Endothelial cell of hepatic sinusoid (primary cell): ENCODE results near the gene TFEB.

Experiments
- in situ Hi-C: cut with HindIII; loops from 2 replicates; pipeline ENCODE4 v1.10.0; 2017; ENCODE audit warnings: low sequenced_read_pairs

Gene TFEB

GRCh38 chr6:41644297-41644879 lies 91.0 kb downstream of the TFEB start:
- in situ Hi-C loops, result no loop called here

DNA sequence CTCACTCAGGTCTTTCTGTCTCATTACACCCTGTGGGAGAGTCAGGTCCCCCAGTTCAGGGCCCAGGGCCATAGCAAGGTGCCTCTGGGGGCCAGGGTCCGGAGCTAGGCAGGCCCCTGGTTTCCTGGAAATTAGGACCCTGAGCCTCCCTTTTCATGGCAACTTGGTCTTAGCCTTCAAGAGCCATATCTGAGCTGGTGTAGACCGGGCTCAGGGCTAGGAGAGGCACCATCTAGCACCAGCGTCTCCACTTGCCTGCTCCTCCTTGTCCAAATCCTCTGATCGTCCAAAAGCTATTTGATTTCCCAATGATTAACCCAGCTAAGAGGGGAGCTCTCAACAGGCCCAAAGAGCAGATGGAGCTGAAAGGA lies 91.5 kb downstream of the TFEB start:
- in situ Hi-C loops, result no loop called here

GRCh38 chr6:41642960-41643898 lies 92.2 kb downstream of the TFEB start:
- in situ Hi-C loops, result no loop called here

GRCh38 chr6:41642090-41642959 lies 93.1 kb downstream of the TFEB start:
- in situ Hi-C loops, result no loop called here

DNA sequence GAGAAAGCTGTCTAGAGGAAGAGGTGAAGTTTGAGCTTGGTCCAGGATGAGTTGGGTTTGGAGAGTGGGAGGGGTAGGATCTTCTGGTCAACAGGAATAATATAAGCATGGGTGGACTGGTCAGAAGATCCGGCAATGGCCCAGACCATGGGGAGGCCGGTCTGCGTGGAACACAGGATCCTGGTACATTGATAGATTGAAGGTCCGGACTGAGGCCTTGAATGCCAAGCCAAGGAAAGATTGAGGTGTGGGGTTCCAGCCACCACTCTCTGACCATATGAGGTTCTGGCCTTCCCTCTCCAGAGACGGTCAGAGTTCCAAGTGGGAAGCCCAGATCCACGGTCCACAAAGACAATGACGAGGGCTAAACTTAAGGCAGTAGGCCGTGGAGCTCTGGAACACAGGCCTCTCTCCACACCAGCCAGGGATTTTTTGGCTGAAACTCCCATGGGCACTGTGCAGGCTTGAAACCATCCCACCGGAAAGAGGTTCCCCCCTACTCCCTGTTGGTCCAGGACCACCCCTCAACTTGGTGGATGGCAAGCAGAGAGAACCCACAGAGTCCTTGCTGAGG lies 94.0 kb downstream of the TFEB start:
- in situ Hi-C loops, result no loop called here

DNA sequence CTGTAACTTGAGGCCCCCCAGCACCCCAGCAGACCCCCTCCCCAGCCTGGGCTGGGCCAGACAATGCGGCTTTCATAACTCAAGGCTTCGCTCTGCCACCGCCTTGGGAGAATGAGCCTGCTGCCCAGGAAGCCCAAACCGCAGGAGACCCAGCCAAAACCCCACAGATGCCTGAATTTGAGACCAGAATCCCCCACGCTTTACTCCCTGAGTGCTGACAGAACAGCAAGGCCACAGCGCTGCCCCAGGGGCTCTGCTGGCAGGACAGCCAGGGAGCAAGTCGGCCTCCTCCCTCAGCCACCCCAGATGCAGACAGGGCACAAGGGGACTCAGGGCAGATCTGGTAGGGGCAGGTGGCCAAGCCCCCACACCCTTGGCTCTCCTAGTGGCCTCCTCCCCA lies 95.0 kb downstream of the TFEB start:
- in situ Hi-C loops, result no loop called here

- in situ Hi-C loops, result no loop called here
These were observed 95.5 kb downstream of the TFEB start for GRCh38 chr6:41639809-41640371.

GRCh38 chr6:41638935-41639808 lies 96.2 kb downstream of the TFEB start:
- in situ Hi-C loops, result no loop called here

GRCh38 chr6:41638002-41638934 lies 97.1 kb downstream of the TFEB start, which contains the start of gene MDFI:
MDFI (plus strand) TSS chr6:41638468; CDS start chr6:41638750, 282 bp downstream.
- in situ Hi-C loops, result no loop called here

DNA sequence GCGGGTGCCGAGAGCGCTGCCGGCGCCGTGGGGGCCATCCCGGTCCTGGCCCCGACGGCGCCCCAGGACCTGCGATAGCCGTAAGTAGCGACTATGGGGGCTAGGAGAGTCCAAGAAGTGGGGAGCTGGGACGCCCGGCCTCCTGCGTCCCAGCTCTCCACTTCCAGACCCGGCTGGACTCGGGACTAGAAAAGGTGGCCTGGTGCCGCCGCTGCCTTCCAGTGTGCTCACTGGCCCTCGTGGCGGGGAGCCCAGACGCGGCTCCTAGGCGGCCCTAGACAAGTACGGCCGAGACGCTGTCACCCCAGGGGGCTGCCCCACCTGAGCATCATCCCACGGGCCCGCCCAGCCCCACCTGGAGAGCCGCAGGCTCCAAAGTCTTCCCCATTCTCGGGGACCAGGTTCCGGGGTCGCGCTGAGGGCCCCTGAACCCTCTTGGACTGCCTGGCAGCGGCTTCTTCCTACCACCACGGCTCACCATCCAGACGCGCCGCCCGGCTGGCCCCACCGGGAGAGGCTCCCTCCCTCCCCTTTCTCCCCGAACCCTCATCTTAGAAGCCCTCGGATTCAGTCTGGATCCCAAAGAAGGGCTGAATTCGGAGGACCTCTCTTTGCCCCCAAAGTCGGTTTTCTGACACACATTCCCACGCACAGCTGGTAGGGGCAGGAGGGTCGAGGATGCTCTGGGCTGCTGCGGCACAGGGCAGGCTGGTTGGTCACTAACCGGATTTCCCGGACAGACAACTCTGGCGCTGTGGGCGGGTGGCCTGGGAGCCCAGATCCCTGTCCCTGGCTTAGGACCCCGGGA lies 98.0 kb downstream of the TFEB start:
- in situ Hi-C loops, result no loop called here

- in situ Hi-C loops, result no loop called here
These were observed 98.6 kb downstream of the TFEB start for GRCh38 chr6:41636833-41637193.

DNA sequence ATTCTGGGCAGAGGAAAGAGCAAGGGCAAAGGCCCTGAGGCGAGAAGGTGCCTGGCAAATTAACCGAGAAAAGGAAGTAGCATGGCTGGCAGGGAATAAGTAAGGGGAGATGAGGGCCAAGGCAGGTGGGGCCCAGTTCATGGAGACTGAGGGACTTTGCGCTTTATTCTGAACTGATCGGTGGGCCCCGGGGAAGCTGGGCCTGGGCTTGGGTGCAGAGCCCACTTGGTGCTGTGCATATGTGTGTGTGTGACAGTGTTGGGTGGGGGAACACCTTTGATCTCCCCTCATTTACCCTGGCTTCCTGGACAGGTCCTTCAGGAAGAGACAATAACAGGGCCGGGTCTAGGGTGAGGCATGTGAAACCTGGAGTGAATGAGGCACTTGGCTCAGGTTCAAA lies 100.0 kb downstream of the TFEB start:
- in situ Hi-C loops, result no loop called here

GRCh38 chr6:41634657-41635056 lies 100.8 kb downstream of the TFEB start:
- in situ Hi-C loops, result no loop called here
